NOMO-1 treated with dmso at 0.1 percent for 144 hours (cell line): ENCODE results near the gene CFAP206.
"Not testable (repeated sequence)": the region's sequence is repeated elsewhere in the genome, so short reads cannot be mapped to it uniquely, and the experiment has no call there.

ENCODE experiments used
- DNase-seq: peaks from one replicate; lab custom pipeline; 2025; ENCODE audit not compliant: unreplicated experiment; lab: John Stamatoyannopoulos, UW

The CFAP206 gene

GRCh38 chr6:87420360-87420759 is 12.6 kb downstream of the CFAP206 start:
- no peak for DNase-seq

- DNase-seq, result no peak
These were observed 13.8 kb downstream of the CFAP206 start for GRCh38 chr6:87421576-87421975.

GRCh38 chr6:87426789-87427188 is 19.0 kb downstream of the CFAP206 start:
- no peak for DNase-seq

GRCh38 chr6:87430499-87430898 is 22.7 kb downstream of the CFAP206 start:
- no peak for DNase-seq

GRCh38 chr6:87431263-87431662 is 23.5 kb downstream of the CFAP206 start:
- DNase-seq, result no peak

GRCh38 chr6:87436435-87436834 is 28.7 kb downstream of the CFAP206 start:
- peak; percentile 24 for DNase-seq

- DNase-seq, result no peak
These were observed 33.9 kb downstream of the CFAP206 start for GRCh38 chr6:87441711-87442110.

- DNase-seq, result no peak
These were observed 36.6 kb downstream of the CFAP206 start for GRCh38 chr6:87444362-87444761.

- DNase-seq, result no peak
These were observed 57.3 kb downstream of the CFAP206 start for GRCh38 chr6:87465051-87465450.

- DNase-seq, result peak; percentile 76
These were observed 65.0 kb downstream of the CFAP206 start, which contains the start of gene SLC35A1 for GRCh38 chr6:87472525-87473418. TSS of gene SLC35A1 (plus strand) at chr6:87472974. CDS start at chr6:87473004, 30 bp downstream.

- DNase-seq, result peak; percentile 19
These were observed 65.7 kb downstream of the CFAP206 start for GRCh38 chr6:87473419-87473903.

GRCh38 chr6:87481931-87482330 is 74.2 kb downstream of the CFAP206 start:
- peak; percentile 34 for DNase-seq

GRCh38 chr6:87482366-87482765 is 74.6 kb downstream of the CFAP206 start:
- DNase-seq, result peak; percentile 29

- DNase-seq, result no peak
These were observed 76.2 kb downstream of the CFAP206 start for GRCh38 chr6:87483929-87484328.

- no peak for DNase-seq
These were observed 76.7 kb downstream of the CFAP206 start for GRCh38 chr6:87484491-87484890.

- DNase-seq, result no peak
These were observed 79.8 kb downstream of the CFAP206 start for GRCh38 chr6:87487555-87487954.

GRCh38 chr6:87489326-87489725 is 81.6 kb downstream of the CFAP206 start:
- DNase-seq, result not testable (repeated sequence)

- no peak for DNase-seq
These were observed 87.1 kb downstream of the CFAP206 start for GRCh38 chr6:87494761-87495422.

- DNase-seq, result no peak
These were observed 90.3 kb downstream of the CFAP206 start for GRCh38 chr6:87498048-87498447.

- no peak for DNase-seq
These were observed 94.2 kb downstream of the CFAP206 start for GRCh38 chr6:87501809-87502572.

- DNase-seq, result no peak
These were observed 96.7 kb downstream of the CFAP206 start for GRCh38 chr6:87504441-87504840.
